COLO829 (cell line): ENCODE results near the gene EIF4ENIF1.
A peak's percentile ranks its signal among the peaks of the same experiment; 100 is the strongest.
"Not testable (repeated sequence)": the region's sequence is repeated elsewhere in the genome, so short reads cannot be mapped to it uniquely, and the experiment has no call there.

Source experiments
- DNase-seq: peaks from one replicate; pipeline ENCODE4 v3.0.0; 2012; ENCODE audit warnings: low spot score

The EIF4ENIF1 gene

GRCh38 chr22:31493355-31493754 is 3.7 kb upstream of the EIF4ENIF1 start:
- not testable (repeated sequence) for DNase-seq

GRCh38 chr22:31492151-31492550 is 2.5 kb upstream of the EIF4ENIF1 start:
- DNase-seq = no peak

- DNase-seq = no peak
These were observed 1.7 kb upstream of the EIF4ENIF1 start for GRCh38 chr22:31491218-31491962.

- peak; percentile 71 for DNase-seq
These were observed 869 bp upstream of the EIF4ENIF1 start for GRCh38 chr22:31490496-31490925.

- DNase-seq = no peak
These were observed 539 bp downstream of the EIF4ENIF1 start for GRCh38 chr22:31488988-31489617.

- DNase-seq = no peak
These were observed 1.2 kb downstream of the EIF4ENIF1 start for GRCh38 chr22:31488346-31488883.

- no peak for DNase-seq
These were observed 2.7 kb downstream of the EIF4ENIF1 start for GRCh38 chr22:31486951-31487350.

GRCh38 chr22:31486369-31486768 is 3.3 kb downstream of the EIF4ENIF1 start:
- DNase-seq = not testable (repeated sequence)

GRCh38 chr22:31482470-31482869 is 7.2 kb downstream of the EIF4ENIF1 start:
- DNase-seq = not testable (repeated sequence)

- DNase-seq = no peak
These were observed 8.5 kb downstream of the EIF4ENIF1 start for GRCh38 chr22:31481129-31481528.

- no peak for DNase-seq
These were observed 12.3 kb downstream of the EIF4ENIF1 start for GRCh38 chr22:31477329-31477728.

GRCh38 chr22:31475800-31476199 is 13.8 kb downstream of the EIF4ENIF1 start:
- DNase-seq = no peak

GRCh38 chr22:31474743-31475142 is 14.9 kb downstream of the EIF4ENIF1 start:
- no peak for DNase-seq

GRCh38 chr22:31465307-31465706 is 24.3 kb downstream of the EIF4ENIF1 start:
- DNase-seq = no peak

GRCh38 chr22:31461699-31462098 is 27.9 kb downstream of the EIF4ENIF1 start:
- DNase-seq = no peak

GRCh38 chr22:31451709-31452571 is 37.7 kb downstream of the EIF4ENIF1 start:
- DNase-seq = peak; percentile 49

- DNase-seq = no peak
These were observed 40.1 kb downstream of the EIF4ENIF1 start for GRCh38 chr22:31449506-31449905.

- DNase-seq = no peak
These were observed 41.3 kb downstream of the EIF4ENIF1 start for GRCh38 chr22:31448382-31448781.

- DNase-seq = no peak
These were observed 42.3 kb downstream of the EIF4ENIF1 start for GRCh38 chr22:31447337-31447736.

- DNase-seq = no peak
These were observed 42.9 kb downstream of the EIF4ENIF1 start for GRCh38 chr22:31446767-31447166.

- no peak for DNase-seq
These were observed 43.4 kb downstream of the EIF4ENIF1 start for GRCh38 chr22:31446208-31446607.

GRCh38 chr22:31445642-31446041 is 44.0 kb downstream of the EIF4ENIF1 start:
- DNase-seq = no peak
